HG03354 (cell line): Measurements from ENCODE around the gene FGFR3.

ENCODE experiments used
- ATAC-seq: cut with Tn5 transposase; IDR thresholded peaks from one replicate; pipeline ENCODE4 v1.9.1; 2021; ENCODE audit warnings: mild to moderate bottlenecking; ENCODE audit not compliant: unreplicated experiment, poor library complexity, severe bottlenecking

The FGFR3 gene

DNA sequence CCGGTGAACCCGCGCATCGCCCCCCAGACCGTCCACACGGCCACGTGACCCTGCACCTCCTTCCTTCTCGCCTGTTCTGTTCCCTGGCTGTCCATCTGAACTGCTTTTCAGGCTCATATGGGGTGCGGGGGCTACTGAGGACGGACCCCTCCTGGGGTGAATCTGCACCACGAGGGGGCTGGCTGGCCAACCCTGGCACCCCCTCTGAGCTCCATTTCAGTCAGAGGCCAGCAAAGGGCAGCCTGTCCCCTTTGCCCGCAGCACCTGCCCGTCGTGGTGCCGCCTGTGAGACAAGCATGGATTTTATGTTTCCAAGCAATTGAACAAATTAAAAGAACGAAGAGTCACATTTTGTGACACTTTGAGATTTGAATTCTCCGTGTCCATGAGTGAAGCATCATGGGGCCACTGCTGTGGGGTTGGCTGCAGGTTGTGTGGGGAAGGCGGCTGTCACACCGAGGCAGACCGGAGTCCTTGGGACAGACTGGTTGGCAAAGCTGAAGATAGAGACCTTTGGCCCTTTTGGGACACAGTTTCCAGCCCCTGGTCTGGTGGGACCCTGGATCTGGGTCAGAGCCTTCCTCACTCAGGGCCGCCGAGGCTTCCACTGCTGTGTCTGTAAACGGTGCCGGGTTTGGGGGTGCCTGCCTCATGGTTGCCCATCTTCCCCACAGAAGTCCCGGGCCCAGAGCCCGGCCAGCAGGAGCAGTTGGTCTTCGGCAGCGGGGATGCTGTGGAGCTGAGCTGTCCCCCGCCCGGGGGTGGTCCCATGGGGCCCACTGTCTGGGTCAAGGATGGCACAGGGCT, 5.7 kb downstream of the FGFR3 start:
- no peak for ATAC-seq

DNA sequence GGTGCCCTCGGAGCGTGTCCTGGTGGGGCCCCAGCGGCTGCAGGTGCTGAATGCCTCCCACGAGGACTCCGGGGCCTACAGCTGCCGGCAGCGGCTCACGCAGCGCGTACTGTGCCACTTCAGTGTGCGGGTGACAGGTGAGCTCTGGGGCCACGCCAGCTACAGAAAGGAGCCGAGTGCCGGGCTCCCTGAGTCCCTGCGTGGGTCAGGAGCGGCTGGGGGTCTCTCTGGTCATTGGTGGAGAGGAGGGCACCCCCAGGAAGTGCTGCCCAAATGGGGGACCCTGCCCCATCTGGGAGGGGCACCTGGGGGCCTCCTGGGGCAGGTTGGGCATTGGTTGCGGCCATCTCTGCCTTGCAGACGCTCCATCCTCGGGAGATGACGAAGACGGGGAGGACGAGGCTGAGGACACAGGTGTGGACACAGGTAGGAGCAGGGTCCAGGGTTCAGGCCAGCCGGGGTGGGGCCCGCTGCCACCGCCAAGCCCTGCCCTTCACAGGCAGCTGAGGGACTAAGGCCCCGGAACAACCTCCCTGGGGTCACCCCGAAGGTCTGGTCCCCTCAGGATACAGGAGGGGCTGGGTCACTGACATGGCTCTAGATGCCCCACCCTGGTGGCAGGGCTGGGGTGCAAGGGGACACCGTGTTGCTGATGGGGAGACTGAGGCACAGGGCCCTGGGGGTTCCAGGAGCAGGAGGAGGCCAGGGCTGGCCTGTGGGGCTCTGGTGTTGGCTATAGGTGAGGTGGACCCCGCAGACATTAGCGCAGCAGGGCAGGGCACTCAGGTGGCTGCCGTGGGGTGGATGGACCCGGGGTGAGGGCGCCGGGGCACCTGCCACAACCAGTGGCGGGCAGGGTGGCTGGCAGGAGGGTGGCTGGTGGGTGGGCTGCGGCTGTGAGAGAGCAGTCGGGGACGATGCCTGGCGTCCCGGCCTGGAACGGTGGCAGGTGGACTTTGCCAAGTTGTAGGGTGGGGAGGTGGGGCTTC, 6.6 kb downstream of the FGFR3 start:
- no peak for ATAC-seq

- no peak for ATAC-seq
Measured at GRCh38 chr4:1800805-1801204, 7.7 kb downstream of the FGFR3 start.

GRCh38 chr4:1801286-1801958, 8.3 kb downstream of the FGFR3 start:
- no peak for ATAC-seq

DNA sequence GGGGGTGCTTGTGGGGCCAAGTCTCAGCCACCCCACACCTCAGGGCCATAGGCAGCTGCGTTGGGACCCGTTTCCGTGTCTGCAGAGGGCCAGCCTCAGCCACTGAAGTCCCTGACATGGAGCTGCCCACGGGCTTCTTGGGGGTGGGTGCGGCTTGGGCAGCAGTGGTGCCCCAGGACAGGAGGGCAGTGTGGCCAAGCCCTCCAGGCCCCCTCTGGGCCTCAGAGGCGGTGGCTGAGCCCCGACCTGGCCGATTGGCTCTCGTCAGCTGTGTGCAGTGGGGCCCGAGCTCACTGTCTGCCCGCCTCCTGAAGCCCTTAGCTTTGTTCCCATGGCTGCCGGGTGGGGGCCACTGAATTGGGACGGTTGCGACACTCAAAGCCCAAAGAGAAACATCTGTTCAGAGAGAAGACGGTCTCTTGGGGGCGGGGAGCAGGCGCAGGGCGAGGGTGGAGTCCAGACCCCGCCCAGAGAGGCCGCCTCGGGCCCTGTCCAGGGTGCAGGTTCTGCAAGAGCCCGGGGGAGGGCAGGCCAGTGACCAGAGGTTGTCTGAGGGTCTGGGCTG, 9.1 kb downstream of the FGFR3 start:
- no peak for ATAC-seq

GRCh38 chr4:1802720-1803522, 9.8 kb downstream of the FGFR3 start:
- no peak for ATAC-seq

DNA sequence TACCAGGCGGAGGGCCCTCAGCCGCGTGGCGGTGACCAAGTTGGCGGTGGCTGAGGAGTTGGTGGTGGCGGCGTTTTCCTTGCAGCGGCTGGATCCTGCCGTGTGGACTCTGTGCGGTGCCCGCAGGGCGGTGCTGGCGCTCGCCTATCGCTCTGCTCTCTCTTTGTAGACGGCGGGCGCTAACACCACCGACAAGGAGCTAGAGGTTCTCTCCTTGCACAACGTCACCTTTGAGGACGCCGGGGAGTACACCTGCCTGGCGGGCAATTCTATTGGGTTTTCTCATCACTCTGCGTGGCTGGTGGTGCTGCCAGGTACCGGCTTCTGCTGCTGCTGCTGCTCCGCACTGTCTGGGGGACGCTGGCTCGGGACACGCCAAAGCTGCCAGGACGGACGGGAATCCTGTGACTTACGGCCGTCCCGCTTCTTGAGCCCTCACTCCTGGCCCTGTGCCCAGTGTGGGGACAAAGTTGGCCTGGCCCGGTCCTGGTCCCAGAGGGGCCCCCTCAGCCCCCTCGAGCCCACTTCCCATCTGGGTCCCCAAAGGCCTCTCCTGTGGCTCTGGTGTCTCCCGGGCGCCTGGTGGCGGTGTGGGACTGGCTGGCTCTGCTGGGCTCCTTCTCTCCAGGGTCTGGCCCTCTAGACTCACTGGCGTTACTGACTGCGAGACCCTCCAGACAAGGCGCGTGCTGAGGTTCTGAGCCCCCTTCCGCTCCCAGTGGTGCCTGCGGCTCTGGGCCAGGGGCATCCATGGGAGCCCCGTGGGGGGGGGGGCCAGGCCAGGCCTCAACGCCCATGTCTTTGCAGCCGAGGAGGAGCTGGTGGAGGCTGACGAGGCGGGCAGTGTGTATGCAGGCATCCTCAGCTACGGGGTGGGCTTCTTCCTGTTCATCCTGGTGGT, 10.7 kb downstream of the FGFR3 start:
- ATAC-seq = no peak

- ATAC-seq = no peak
Measured at GRCh38 chr4:1804638-1805492, 11.8 kb downstream of the FGFR3 start.

DNA sequence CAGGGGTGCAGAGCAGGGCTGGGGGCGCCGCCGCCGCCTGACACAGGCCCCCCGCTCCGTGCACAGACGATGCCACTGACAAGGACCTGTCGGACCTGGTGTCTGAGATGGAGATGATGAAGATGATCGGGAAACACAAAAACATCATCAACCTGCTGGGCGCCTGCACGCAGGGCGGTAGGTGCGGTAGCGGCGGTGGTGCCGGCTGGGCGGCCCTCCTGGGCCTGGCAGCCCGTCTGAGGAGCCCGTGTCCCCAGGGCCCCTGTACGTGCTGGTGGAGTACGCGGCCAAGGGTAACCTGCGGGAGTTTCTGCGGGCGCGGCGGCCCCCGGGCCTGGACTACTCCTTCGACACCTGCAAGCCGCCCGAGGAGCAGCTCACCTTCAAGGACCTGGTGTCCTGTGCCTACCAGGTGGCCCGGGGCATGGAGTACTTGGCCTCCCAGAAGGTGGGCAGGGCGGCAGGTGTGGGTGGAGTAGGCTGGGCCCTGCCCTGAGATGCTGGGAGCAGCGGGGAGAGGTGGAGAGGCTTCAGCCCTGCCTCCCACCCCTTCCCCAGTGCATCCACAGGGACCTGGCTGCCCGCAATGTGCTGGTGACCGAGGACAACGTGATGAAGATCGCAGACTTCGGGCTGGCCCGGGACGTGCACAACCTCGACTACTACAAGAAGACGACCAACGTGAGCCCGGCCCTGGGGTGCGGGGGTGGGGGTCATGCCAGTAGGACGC, 12.6 kb downstream of the FGFR3 start:
- ATAC-seq = no peak

- ATAC-seq = no peak
Measured at GRCh38 chr4:1806223-1806564, 13.1 kb downstream of the FGFR3 start.

- ATAC-seq = no peak
Measured at GRCh38 chr4:1806596-1807331, 13.7 kb downstream of the FGFR3 start.

DNA sequence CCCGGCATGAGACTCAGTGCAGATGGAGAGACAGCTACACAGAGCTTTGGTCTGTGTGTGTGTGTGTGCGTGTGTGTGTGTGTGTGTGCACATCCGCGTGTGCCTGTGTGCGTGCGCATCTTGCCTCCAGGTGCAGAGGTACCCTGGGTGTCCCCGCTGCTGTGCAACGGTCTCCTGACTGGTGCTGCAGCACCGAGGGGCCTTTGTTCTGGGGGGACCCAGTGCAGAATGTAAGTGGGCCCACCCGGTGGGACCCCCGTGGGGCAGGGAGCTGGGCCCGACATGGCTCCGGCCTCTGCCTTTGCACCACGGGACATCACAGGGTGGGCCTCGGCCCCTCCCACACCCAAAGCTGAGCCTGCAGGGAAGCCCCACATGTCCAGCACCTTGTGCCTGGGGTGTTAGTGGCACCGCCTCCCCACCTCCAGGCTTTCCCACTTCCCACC, 14.3 kb downstream of the FGFR3 start:
- ATAC-seq = no peak

DNA sequence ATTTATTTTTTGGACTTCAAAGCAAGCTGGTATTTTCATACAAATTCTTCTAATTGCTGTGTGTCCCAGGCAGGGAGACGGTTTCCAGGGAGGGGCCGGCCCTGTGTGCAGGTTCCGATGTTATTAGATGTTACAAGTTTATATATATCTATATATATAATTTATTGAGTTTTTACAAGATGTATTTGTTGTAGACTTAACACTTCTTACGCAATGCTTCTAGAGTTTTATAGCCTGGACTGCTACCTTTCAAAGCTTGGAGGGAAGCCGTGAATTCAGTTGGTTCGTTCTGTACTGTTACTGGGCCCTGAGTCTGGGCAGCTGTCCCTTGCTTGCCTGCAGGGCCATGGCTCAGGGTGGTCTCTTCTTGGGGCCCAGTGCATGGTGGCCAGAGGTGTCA, 15.3 kb downstream of the FGFR3 start:
- no peak for ATAC-seq

DNA sequence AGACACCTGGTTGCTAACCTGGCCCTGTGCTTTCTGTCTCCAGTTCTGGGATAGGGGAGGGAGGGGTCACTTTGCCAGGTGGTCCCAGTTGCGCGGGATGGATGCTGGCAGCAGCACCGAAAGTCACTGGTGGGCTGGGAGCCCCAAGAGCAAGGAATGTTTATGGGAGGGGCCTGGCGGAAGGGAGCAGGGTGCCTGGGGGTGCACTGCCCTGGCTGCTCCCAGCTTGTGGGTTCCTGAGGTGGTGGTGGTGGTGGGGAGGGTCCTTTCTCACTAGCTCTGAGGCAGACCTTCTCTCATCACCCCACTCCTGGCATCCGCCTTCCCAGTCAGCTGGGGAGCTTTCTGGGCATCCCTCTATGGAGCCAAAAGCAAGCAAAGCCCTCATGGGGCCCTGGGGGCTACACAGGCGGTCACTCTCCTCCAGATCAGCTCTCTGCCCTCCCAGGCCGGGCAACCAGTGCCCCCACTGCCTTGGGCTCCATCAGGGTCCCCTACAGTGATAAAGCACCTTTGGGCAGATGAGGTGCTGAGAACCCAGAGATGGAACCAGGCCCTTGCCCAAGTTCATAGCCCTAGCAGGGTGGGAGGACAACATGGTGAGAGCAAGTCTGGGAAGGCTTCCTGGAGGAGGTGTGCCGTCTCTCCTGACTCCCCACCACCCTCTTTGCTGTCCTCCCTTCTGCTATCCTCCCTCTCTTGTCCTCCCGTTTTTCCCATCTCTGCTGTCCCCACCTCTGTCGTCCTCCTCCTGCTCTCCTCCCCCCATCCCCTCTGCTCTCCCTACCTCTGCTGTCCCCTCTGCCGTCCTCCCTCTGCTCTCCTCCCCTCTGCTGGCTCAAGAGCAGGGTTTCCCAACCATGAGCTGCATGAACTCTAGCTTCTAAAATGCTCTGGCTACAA, 16.0 kb downstream of the FGFR3 start:
- no peak for ATAC-seq
